ENCODE measurements around the gene VARS1. TPM values are rescaled to one million over a fixed set of nuclear protein-coding genes. Genes with fewer than 3 reads are reported as not detected.

The VARS1 gene
- total RNA-seq, 1 donor from 2014 or later, result 39.7 TPM

- peak; percentile 84 for DNase-seq
Measured at GRCh38 chr6:31769684-31770371, 25.7 kb downstream of the VARS1 start.

- peak; percentile 41 for DNase-seq
Measured at GRCh38 chr6:31768363-31769257, 26.9 kb downstream of the VARS1 start.

- no peak for DNase-seq
Measured at GRCh38 chr6:31767096-31767645, 28.4 kb downstream of the VARS1 start.

- peak; percentile 54 for DNase-seq
Measured at GRCh38 chr6:31765910-31766794, 29.4 kb downstream of the VARS1 start.

GRCh38 chr6:31765559-31765909 is 30.0 kb downstream of the VARS1 start:
- no peak for DNase-seq

GRCh38 chr6:31764198-31764597 is 31.4 kb downstream of the VARS1 start:
- DNase-seq, result no peak

- peak; percentile 86 for DNase-seq
Measured at GRCh38 chr6:31763619-31763940, 32.0 kb downstream of the VARS1 start.

- no peak for DNase-seq
Measured at GRCh38 chr6:31762878-31763618, 32.5 kb downstream of the VARS1 start.

- DNase-seq, result no peak
Measured at GRCh38 chr6:31762356-31762755, 33.2 kb downstream of the VARS1 start, which contains the start of gene SAPCD1. TSS of gene SAPCD1 (plus strand) at chr6:31762656. CDS start at chr6:31763055, 399 bp downstream.

- DNase-seq, result no peak
Measured at GRCh38 chr6:31761343-31761742, 34.2 kb downstream of the VARS1 start.

- DNase-seq, result no peak
Measured at GRCh38 chr6:31760790-31761189, 34.8 kb downstream of the VARS1 start.

GRCh38 chr6:31758281-31758680 is 37.3 kb downstream of the VARS1 start:
- no peak for DNase-seq

GRCh38 chr6:31752739-31753319 is 42.7 kb downstream of the VARS1 start:
- no peak for DNase-seq

GRCh38 chr6:31750411-31751022 is 45.0 kb downstream of the VARS1 start:
- no peak for DNase-seq

GRCh38 chr6:31749301-31750036 is 46.1 kb downstream of the VARS1 start:
- DNase-seq, result no peak

Other genes with a start within 250 kb of the VARS1 start
- gene ATP6V1G2, start 249.1 kb downstream of the VARS1 start, total RNA-seq, result 0.19 and 0.51 TPM in 2 replicates
- gene NFKBIL1, start 248.1 kb downstream of the VARS1 start, total RNA-seq, result 21.0 and 30.8 TPM in 2 replicates
- gene LTA, start 223.5 kb downstream of the VARS1 start, total RNA-seq, result not detected in 2 replicates
- 0.17 TPM in 1 of 2 replicates, not detected in the other for gene TNF, start 220.2 kb downstream of the VARS1 start, total RNA-seq
- 3.4 and 30.5 TPM in 2 replicates for gene LTB, start 213.3 kb downstream of the VARS1 start, total RNA-seq
- 0.37 TPM in 1 of 2 replicates, not detected in the other for gene LST1, start 209.5 kb downstream of the VARS1 start, total RNA-seq
- not detected in 2 replicates for gene NCR3, start 202.7 kb downstream of the VARS1 start, total RNA-seq
- gene AIF1, start 180.5 kb downstream of the VARS1 start, total RNA-seq, result not detected in 2 replicates
- 32.2 and 70.8 TPM in 2 replicates for gene PRRC2A, start 175.0 kb downstream of the VARS1 start, total RNA-seq
- 133 and 309 TPM in 2 replicates for gene BAG6, start 143.1 kb downstream of the VARS1 start, total RNA-seq
- 0.34 and 0.37 TPM in 2 replicates for gene APOM, start 139.9 kb downstream of the VARS1 start, total RNA-seq
- gene C6orf47, start 135.0 kb downstream of the VARS1 start, total RNA-seq, result 20.6 and 28.6 TPM in 2 replicates
- gene GPANK1, start 130.8 kb downstream of the VARS1 start, total RNA-seq, result 11.9 and 12.9 TPM in 2 replicates
- 111 and 116 TPM in 2 replicates for gene CSNK2B, start 129.7 kb downstream of the VARS1 start, total RNA-seq
- 1.8 and 3.2 TPM in 2 replicates for gene LY6G5B, start 125.8 kb downstream of the VARS1 start, total RNA-seq
- 3.6 and 4.5 TPM in 2 replicates for gene LY6G5C, start 114.7 kb downstream of the VARS1 start, total RNA-seq
- 60.7 and 66.9 TPM in 2 replicates for gene ABHD16A, start 92.4 kb downstream of the VARS1 start, total RNA-seq
- not detected in 2 replicates for gene LY6G6F, start 88.9 kb downstream of the VARS1 start, total RNA-seq
- not detected in 2 replicates for gene LY6G6D, start 80.4 kb downstream of the VARS1 start, total RNA-seq
- not detected in 2 replicates for gene LY6G6C, start 74.0 kb downstream of the VARS1 start, total RNA-seq
- not detected in 2 replicates for gene MPIG6B, start 72.4 kb downstream of the VARS1 start, total RNA-seq
- gene DDAH2, start 66.5 kb downstream of the VARS1 start, total RNA-seq, result 126 and 150 TPM in 2 replicates
- gene CLIC1, start 59.2 kb downstream of the VARS1 start, total RNA-seq, result 543 and 615 TPM in 2 replicates
- gene MSH5, start 55.7 kb downstream of the VARS1 start, total RNA-seq, result 7.1 and 8.5 TPM in 2 replicates
- 1.4 and 2.4 TPM in 2 replicates for gene SAPCD1, start 33.1 kb downstream of the VARS1 start, total RNA-seq
- 0.05 and 0.34 TPM in 2 replicates for gene VWA7, start 18.4 kb downstream of the VARS1 start, total RNA-seq
- gene LSM2, start 11.2 kb upstream of the VARS1 start, total RNA-seq, result 32.0 and 36.9 TPM in 2 replicates
- gene HSPA1L, start 19.5 kb upstream of the VARS1 start, total RNA-seq, result 0.51 and 0.85 TPM in 2 replicates
- 139 and 155 TPM in 2 replicates for gene HSPA1A, start 19.8 kb upstream of the VARS1 start, total RNA-seq
- 68.8 and 71.5 TPM in 2 replicates for gene HSPA1B, start 32.0 kb upstream of the VARS1 start, total RNA-seq
- gene NEU1, start 67.1 kb upstream of the VARS1 start, total RNA-seq, result 66.8 and 78.1 TPM in 2 replicates
- 0.05 and 0.17 TPM in 2 replicates for gene SLC44A4, start 83.2 kb upstream of the VARS1 start, total RNA-seq
- gene EHMT2, start 101.9 kb upstream of the VARS1 start, total RNA-seq, result 45.9 and 58.9 TPM in 2 replicates
- gene ZBTB12, start 106.3 kb upstream of the VARS1 start, total RNA-seq, result 3.6 and 4.9 TPM in 2 replicates
- not detected in 2 replicates for gene C2, start 132.0 kb upstream of the VARS1 start, total RNA-seq
- 1.6 and 2.0 TPM in 2 replicates for gene CFB, start 150.3 kb upstream of the VARS1 start, total RNA-seq
- gene NELFE, start 163.2 kb upstream of the VARS1 start, total RNA-seq, result 111 and 114 TPM in 2 replicates
- gene SKIC2, start 163.4 kb upstream of the VARS1 start, total RNA-seq, result 37.3 and 48.2 TPM in 2 replicates
- gene DXO, start 176.4 kb upstream of the VARS1 start, total RNA-seq, result 12.8 and 14.6 TPM in 2 replicates
- 1.5 and 2.2 TPM in 2 replicates for gene C4A, start 186.3 kb upstream of the VARS1 start, total RNA-seq
- gene C4B, start 219.0 kb upstream of the VARS1 start, total RNA-seq, result 1.2 and 2.6 TPM in 2 replicates
- 0.34 TPM in 1 of 2 replicates, not detected in the other for gene CYP21A2, start 242.7 kb upstream of the VARS1 start, total RNA-seq